Fibroblast of the conjunctiva (primary cell): Measurements from ENCODE around the gene ATF7.
"Not testable (repeated sequence)": the region's sequence is repeated elsewhere in the genome, so short reads cannot be mapped to it uniquely, and the experiment has no call there.

ENCODE experiments used
- DNase-seq: peaks from one replicate; pipeline ENCODE4 v3.0.0-alpha.2; 2010; ENCODE audit warnings: low read depth

Gene ATF7

DNA sequence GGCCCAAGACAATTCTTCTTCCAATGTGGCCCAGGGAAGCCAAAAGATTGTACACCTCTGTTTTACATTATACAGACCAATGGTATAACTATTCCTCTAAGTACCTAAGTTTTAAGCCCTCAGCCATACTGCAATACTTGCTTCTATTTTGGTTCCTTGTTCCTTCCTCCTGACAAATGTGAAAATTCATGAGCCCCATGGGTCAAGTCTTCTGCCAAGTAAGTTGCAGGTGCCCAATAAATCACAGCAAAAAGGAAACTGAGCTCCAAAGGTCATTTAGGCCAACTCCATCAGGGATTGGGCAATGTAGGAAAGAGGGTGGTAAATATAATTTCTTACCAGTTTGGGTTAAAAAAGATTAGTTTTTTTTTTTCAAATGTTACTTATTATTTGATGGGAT, 61.2 kb downstream of the ATF7 start:
- DNase-seq, result no peak

DNA sequence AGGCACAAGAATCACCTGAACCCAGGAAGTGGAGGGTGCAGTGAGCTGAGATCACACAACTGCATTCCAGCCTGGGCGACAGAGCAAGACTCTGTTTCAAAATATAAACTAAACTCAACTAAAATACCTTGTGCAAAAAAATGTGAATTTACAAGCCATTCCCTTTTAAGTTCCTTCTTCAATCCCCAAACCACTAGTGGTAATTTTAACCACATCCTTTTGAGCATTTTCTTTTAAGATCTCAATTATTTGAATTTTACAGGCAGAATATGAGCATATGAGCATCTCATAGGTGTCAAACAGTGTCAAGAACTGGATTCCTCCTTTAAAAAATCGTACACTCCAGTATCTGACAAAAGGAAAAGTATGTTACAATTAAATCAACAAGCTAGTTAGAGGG, 61.9 kb downstream of the ATF7 start:
- no peak for DNase-seq

DNA sequence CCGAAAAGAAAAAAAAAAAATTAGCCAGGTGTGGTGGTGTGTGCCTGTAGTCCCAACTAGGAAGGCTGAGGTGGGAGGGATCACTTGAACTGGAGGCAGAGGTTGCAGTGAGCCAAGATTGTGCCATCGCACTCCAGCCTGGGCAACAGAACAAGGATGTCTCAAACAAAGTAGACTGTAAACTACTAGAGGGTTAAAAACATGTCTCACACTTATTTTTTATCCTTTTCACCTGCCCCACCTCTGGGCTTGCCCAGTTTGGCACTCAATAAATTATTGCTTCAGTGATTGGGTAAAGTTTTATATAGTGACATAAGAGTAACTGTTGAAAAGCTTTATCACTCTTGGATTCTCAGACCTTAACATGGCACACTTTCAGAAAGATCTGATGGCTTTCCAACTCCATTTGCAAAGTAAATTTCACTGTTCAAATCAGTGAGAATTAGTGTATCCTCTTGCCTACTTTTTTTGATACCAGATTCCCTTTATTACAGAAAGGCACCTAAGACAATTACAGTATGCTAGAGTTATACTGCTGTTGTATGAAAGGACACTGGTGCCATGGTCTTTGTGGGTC, 62.6 kb downstream of the ATF7 start:
- DNase-seq, result no peak

DNA sequence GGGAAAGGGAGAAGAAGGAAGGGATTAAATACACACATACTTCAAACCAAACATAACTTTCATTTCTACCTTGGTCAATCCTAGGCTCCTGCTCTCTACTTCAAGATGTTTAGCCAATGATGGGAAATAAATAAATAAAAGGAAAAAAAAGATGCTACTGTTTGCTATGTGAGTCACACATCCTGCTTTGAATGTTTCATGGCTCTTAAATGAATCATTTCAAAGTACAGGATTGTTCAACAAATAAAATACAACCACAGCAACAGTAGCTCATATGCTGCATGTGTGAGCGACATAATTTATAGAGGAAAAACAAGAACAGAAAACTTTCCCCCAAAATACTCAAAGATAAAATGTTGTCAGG, 64.6 kb downstream of the ATF7 start:
- peak; percentile 82 for DNase-seq

DNA sequence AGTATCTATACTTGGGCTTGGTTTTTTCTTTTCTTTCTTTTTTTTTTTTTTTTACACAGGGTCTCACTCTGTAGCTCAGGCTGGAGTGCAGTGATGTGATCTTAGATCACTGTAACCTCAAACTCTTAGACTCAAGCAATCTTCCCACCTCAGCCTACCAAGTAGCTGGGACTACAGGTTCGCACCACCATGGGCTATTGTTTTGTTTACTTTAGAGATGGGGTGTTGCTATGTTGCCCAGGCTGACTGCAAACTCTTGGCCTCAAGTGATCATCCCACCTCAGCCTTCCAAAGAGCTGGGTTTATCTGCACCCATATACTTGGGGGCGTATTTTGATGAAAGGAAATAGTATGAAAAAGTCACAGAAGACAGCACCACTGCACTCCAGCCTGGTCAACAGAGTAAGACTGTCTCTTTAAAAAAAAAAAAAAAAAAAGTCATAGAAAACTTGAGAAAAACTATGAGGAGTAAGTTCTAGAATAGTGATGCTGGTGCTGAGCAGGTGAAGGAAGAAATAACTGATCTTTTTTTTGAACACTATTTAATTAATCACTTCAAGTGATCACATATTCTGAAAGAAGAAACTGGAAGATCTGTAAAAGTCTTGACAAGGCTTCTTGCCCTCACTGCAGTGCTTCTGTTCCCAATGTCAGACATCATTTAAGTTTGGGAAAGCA, 65.1 kb downstream of the ATF7 start:
- DNase-seq, result no peak

DNA sequence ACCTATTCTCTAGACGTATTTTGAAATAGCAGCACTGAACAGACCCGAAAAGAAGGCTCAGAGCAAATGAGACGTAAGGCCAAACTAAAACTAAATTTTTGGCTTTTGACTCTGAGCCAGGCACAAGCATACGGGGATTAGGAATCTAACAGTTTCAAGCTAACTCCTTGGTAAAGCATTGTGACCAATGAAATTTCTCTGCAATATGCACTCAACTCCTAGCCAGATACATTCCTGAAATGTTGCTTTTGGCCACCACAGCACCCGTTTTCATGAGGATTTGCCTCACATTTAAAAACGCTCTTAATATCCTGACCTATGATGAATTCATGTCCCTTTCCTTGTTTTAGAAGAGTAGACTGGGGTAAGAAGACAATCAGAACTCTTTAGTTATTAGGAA, 65.8 kb downstream of the ATF7 start:
- DNase-seq, result peak; percentile 95

DNA sequence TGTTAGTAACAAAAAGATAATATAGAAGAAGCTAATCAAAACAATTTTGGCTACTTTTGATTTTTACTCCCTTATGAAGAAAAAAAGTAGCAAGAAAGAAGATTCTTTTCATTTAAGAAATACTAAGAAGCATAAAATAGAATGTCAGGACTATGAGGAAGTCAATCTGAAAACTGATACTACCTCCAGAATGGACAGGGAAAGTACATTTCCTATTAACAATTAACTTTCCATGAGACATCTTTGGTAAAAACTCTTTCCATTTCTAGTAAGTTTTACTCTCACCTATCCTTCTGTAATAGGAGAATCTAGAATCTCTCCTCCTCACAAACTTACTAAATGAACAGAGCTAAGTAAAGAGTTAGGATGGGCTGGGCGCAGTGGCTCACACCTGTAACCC, 67.6 kb downstream of the ATF7 start:
- no peak for DNase-seq

DNA sequence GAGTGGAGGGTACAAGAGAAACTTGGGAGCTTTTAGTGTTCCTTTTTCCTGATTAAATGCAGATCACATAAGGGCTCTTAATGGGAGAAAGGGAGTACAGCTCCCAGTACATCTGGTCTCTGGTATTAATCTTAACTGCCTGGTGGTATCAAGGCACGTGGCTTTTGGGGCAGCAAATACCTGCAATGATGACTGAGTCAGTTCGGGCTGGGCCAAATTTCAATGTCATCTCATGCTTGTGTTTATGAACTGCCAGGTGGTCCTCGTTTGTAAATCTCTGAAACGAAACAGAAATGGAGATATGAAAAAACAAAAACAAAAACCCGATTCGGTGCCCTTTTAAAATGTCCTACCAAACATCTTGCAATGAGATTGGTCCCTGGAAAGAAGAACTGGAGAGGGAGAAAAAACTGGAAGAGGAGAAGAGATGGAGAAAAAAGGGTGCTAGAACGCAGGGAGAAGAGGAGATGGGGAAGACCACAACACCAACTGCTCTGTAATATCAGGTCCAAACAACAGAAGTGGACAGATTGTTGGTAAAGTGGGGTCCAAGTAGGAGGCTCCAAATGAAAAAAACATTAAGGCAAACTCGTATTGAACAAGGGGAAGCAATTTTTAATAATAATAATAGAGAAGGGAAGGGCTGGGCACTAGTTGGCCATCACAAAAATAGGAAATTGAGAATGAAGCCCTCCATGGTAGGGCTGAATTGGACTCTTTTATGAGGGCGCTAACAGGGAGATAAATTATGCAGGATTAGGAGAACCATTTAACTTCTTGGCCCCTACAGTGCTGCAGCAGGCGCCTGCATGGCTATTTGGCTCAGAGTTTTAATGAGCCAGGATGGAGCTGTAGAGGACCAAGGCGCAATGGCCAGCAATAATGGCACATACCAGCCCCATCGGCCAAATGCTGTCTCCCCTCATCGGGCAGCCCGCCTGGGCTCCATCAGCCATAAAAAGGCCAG, 73.5 kb downstream of the ATF7 start:
- DNase-seq, result no peak

DNA sequence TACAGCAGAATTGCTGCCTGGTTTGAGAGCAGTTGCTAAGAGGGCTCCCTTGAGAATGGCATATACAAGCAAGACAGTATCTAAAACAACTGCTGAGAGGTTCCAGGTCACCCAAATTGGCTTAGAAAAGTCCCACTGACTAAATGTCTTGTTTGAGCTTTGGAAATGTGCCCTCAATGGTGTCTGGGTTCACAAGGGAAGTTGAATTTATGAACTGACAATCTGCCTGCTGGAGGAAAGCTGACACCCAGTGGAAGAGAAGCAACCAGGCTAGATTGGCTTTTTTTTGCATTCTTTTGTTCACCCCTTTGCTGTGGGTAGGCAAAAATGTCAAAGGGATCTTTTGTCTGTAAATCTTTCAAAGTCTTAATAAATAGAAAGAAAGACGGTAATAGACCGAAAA, 74.3 kb downstream of the ATF7 start:
- DNase-seq, result no peak

DNA sequence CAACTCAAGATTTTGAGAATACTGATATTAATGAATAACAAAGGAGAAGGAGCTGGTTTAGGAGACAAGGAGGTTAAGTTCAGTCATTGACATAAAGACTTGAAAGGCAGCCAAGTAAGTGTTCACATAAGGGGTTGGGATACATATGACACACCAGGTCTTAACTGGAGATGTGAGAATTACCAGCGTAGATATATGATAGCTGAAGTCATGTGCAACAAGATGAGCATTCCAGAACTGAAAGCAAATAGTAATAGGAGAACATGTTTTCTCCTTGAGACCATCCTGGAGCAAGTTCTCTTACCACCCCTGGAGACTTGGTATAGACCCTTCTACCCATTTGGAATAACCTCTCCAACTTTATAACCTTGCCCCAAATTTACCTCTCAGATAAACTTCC, 75.6 kb downstream of the ATF7 start:
- peak; percentile 29 for DNase-seq

DNA sequence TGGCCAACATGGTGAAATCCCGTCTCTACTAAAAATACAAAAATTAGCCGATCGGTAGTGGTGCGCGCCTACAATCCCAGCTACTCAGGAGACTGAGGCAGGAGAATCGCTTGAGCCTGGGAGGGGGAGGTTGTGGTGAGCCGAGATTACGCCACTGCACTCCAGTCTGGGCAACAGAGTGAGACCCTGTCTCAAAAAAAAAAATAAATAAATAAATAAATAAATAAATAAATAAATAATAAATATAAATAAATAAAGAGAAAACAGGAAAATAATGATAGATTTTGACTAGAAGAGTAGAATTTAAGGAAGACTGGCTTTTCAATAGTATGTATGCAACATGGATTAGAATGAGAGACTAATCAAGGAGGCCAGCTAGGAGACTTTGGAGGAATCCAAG, 76.1 kb downstream of the ATF7 start:
- not testable (repeated sequence) for DNase-seq

DNA sequence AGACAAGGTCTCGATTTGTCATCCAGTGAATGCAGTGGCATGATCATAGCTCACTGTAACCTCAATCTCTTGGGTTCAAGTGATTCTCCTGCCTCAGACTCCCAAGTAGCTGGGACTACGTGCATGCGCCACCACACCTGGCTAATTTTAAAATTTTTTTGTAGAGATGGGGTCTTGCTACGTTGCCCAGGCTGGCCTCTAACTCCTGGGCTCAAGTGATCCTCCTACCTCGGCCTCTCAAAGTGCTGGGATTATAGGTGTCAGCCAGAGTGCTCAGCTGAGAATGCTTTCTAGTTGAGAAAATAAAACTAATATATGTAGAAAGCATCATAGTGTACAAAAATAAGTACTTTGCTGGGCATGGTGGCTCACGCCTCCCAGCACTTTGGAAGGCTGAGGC, 77.8 kb downstream of the ATF7 start:
- not testable (repeated sequence) for DNase-seq

DNA sequence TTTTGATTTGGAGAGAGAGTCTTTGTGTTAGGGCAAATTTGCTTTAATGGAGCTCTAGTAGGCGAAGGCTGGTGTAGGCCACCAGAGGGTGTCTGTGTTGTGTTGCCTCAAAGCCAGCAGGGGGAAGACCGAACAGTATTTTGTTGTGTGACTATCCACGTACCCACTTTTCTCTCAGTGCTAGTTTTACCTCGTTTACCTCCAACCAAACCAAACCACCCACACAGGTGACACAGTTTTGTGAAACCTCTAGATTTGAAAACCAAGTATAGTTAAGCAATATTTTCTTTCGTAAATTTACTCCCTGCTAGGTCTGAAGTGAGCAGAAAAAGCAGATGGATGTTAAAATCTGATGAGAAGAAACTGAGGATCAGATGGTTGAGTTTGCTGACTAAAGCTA, 82.6 kb downstream of the ATF7 start:
- peak; percentile 72 for DNase-seq

DNA sequence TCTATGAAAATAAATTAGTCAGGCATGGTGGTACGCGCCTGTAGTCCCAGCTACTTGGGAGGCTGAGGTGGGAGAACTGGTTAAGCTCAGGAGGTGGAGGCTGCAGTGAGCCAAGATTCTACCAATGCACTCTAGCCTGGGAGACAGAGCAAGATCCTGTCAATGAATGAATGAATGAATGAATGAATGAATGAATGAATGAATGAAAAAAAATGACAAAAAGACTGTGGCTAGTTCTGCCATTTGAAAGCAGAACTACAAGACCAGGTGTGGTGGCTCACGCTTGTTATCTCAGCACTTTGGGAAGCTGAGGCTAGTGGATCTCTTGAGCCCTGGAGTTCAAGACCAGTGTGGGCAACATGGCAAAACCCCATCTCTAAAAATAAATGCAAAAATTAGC, 86.7 kb downstream of the ATF7 start:
- DNase-seq, result no peak

DNA sequence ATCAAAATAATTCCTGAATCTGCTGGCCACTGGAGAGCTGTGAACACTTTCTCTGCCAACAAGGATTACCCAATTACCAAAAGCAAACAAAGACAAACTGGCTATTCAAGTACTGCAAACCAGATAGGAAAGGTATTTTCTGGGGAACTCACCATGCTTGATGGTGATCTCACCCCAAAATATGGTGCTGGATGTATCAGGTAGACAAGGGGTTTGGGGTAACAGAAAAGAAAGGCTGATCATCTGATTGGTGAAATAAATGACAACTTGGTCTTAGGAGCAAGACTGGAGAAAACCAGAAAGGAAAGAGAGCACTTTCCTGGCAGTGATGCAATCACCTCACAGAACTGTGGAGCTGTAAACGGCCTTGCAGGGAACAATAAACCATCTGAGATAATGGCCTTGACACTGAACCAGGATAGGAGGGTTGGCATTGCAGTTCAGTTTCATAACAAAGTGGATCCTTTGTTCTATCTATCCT, 87.9 kb downstream of the ATF7 start:
- DNase-seq, result peak; percentile 42

DNA sequence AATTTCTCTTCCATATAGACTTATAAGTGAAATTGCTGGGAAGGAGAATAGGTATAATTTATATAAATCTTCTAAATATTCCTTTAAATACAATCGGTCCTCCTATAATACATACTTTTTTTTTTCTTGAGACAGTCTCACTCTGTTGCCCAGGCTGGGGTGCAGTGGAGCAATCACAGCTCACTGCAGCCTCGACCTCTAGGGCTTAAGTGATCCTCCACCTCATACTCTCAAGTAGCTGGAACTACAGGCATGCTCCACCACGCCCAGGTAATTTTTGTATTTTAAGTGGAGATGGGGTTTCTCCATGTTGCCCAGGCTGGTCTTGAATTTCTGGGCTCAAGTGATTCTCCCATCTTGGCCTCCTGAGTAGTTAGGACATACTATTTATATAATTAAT, 89.2 kb downstream of the ATF7 start:
- no peak for DNase-seq

DNA sequence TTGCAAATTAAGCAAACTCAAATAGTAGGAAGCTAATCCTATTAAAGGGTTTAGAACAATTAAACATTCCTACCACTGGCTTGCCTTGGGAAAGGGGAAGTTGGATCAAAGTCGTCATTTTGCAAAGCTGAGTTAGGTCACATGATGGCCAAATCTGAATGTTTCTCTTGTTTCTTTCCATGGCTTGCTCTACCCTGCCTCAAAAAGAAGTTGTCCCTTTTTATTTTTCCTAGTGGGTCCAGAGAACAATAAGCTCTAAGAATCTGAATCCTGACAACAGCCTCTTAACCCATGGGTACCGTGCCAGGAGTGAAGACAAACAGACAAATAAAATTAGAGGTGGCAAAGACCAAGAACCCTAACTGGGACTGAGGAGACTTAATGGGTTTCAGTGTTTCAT, 92.7 kb downstream of the ATF7 start:
- no peak for DNase-seq

DNA sequence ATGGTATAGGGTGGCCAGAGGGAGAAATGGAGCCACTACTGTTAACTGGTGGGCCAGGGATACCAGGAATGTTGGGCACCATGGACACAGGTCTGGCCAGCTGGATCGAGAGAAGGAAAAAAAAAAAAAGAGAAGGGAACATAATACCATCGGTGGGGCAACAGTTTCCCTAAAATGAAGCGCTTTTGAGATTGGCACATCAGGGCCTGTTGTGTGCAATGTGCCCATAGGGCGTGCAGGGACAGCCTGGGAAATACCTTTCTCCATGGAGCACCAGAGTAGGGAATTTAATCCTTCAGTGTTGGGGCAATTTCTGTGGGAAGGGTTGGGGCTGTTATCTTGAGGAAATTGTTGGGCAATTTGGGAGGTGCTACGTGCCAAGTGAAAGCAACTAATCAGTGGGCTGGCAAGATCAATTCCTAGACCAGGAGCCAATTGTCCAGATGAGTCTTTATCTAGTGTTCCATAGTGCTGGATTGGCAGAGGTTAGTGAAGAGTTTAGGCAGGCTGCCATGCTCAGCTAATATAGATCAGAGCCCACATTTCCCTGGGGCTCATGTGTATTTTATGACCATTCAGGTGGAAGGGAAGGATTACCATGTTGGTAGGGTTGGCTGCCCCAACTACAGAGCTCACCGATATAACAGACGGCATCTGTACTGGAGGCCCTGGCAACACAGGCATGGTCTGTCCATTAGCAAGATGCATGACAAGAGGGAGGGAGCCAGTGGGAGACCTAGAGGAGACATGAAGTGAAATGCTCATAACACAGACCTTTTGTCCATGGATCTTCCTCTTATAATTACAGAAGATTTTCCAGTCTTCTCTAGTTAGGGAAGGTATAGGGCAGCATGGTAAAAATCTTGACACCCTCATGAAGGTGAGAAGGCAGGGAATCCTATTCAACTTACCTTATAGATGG, 93.4 kb downstream of the ATF7 start:
- no peak for DNase-seq

DNA sequence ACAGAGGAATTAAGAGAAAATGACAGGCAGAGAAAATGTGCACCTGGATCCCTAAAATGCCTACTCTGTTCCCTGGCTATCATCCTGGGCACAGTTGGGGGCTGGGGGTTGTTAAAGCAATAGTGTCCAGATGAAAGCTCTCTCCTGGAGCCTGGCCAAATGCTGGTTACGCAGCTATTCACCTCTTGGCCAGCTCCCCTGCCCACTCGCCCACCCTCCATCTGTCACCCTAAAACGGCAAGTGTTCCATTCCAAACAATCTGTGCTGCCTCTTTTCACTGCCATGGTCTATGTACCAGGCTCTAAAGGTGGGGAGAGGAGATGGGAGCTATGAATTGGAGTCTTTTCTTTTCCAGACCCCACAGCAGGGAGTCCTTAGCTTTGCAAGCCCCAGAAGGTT, 94.2 kb downstream of the ATF7 start:
- DNase-seq, result no peak

DNA sequence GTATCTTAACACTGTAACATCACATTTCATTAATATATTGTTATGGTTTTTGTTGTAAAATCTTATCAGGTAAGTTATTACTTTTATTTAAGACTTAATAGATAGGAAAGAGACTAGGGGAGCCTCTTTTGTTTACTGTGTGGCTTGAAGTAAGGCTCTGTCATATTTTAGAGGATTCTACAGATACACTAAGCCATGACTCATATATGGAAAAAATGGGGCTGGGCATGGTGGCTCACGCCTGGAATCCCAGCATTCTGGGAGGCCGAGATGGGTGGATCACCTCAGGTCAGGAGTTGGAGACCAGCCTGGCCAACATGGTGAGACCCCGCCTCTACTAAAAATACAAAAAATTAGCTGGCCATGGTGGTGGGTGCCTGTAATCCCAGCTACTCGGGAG, 95.3 kb downstream of the ATF7 start:
- DNase-seq, result no peak

DNA sequence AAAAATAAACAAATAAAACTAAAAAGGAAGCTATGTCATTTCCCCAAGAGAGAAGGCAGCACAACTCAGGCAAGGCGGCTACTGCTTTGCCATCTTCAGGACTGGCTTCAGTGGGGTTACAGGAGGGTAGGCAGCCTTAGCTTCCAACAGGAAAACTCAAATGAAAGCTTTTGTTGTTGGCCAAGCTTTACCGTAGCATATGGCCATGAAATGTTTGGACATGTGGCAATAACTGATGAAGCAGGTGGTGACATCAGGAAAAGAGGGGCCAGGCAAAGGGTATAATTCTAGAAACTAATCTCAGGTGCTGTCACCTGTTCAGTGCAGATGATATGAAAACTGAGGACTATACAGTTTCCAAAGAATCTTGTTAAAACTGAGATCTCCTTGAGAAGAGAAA, 96.1 kb downstream of the ATF7 start:
- no peak for DNase-seq

DNA sequence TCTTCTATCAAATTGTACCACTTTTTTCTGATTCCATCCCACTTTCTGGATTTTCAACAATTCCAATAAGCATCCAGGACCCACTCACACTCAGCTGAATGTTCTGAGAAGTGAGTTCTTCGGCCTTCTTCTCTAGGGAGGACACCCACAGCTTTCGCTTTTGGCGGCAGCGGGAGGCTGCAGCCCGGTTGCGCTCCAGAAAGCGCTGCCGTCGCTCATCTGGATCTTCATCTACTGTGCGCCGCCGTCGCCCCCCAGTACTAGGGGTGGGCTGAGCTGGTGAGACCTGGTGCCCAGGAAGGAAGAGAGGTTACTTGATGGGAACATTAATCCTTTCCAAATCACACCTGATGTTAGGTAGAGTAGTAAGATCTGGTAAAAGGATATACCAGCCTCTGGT, 101.7 kb downstream of the ATF7 start:
- DNase-seq, result no peak
